ENCODE results near the gene PLA2G2C. TPM values are rescaled to one million over a fixed set of nuclear protein-coding genes. Genes with fewer than 3 reads are reported as not detected.
"Not testable (repeated sequence)": the region's sequence is repeated elsewhere in the genome, so short reads cannot be mapped to it uniquely, and the experiment has no call there.

PLA2G2C gene
- polyA plus RNA-seq, 3 donors: 0.15 TPM; not detected in 2

DNA sequence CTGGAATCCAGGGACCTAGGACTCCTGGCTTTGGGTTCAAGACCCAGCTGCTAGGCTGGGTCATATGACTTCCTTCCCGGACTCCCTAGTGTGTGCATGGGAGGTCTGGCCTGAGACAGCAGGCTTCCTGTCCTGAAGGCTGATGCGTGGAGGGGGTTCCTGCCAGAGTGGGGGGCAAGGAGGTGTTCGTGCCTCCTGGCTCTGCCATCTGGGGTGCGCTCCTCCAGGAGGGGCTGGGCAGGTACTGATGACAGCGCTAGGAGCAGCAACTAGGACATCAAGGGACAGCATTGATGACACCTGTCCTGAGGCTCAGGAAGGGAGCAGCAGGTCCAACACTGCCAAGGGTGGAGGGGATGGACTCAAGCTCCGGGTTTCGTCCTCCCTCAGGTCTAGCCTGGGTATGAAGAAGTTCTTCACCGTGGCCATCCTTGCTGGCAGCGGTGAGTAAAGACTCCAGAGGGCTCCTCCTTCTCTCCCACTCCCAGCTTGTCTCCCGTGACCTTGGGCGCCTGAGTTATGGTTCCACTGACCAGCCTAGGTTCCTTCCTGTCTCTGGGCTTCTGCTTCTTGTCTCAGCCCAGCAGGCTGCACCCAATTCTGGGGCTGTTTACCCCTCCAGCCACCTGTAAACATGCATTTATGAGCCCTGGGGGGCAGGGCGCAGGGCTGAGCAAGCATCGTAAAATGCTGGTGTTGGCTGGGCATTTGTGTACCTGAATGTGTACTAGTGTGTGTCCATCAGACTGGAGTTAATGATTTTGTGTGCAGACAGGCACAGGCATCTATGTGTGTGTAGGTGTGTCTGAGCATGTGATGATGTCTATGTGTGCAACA is 46.3 kb downstream of the PLA2G2C start:
- DNase-seq (ENCODE audit: low read depth in 3 of 3, low spot score in 2 of 3): no peak

DNA sequence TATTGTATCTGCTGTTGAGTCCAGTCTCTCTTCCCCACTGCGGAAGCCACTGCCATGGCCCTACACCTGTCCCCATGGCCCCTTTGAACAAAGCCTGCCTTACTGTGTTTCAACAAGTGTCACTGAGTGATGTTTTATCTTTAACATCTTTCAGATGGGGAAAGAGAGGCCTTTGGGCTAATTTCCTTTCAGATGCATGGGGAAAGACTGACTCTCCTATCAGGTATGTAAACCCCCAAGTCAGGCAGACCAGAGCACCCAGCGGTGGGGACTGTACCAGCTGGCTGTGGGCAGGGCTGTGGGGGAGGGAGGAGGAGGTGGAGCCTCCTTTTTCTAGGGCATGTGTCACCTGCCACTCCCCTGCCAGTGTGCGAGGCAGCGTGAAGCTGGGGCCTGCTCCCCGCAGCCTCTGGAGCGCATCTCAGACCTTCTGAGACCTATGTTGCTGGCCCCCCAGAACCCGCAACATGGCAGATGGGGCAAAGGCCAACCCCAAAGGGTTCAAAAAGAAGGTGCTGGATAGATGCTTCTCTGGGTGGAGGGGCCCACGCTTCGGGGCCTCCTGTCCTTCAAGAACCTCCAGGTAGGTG is 47.3 kb downstream of the PLA2G2C start, which contains the start of gene PLA2G2F:
TSS of gene PLA2G2F (plus strand) at position 363 of the 590 bp plus-strand sequence. CDS start at position 468, 105 bp downstream.
- no peak for DNase-seq (ENCODE audit: low read depth in 3 of 3, low spot score in 2 of 3)

DNA sequence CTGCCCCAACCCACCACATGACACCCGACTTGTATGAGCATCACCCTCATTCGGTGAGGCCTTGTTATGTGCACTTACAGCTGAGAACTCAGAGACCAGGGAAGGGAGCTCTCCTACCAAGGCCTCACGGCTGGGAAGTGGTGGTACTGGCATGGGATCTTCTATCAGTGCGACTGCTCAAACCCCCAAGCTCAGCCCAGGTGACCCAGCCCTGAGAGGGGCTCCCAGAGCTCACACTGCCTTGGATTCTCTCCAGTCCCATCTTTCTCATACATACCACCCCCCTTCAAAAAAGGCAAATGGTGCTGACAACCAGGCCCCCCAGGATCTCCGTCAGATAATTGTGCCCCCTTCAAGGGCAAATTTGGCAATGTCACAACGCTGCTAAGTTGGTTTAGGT is 48.0 kb downstream of the PLA2G2C start:
- DNase-seq (ENCODE audit: low read depth in 3 of 3, low spot score in 2 of 3): no peak

DNA sequence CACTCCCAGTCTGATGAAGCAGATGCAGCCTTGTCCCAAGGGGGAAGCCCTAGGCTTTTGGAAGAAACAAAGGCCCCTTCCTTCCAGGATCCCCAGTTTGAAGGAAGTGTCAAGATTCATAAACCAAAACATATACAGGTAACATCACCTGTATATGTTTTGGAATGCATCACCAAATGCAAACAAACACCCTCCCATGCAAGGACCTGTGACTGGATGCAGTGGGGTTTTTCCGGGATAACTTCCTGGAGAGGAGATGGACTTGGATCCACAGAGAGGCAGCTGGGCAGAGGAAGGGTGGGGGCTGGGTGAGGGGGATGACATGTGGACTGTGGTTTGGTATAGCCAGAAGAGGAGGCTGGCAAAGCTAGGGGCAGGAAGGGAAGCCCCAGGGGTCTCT is 48.7 kb downstream of the PLA2G2C start:
- no peak for DNase-seq (ENCODE audit: low read depth in 3 of 3, low spot score in 2 of 3)

DNA sequence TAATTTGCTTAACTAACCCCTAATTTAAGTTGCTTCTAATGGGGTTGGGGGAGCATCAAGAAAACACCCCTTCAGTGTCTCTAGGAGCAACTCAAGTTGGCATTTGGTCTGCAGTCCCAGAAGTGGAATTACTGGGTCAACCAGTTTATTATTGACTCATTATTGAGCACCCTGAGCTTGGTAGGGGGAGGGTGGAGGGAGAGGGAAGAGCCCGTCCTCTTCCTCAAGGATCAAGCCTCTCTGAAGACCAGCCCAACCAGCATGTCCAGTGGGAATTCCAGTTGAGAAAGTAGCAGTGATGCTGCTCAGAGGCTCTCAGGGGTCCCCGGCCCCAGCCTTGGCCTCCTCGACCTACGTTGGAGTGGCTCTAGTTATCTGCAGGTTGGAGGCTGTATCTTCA is 49.3 kb downstream of the PLA2G2C start:
- no peak for DNase-seq (ENCODE audit: low read depth in 3 of 3, low spot score in 2 of 3)

DNA sequence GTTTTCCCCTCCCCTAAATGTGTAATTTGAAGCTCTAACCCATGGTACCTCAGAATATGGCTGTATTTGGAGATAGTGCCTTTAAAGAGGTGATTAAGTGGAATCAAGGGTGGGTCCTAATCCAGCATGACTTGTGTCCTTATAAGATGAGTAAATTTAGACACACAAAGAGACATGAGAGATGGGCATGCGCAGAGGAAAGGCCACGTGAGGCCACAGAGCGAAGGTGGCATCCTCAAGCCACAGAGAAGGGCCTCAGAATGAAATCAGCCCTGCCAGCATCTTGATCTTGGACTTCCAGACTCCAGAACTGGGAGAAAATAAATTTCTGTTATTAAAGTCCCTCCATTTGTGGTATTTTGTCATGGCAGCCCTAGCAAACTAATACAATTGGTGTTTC is 50.1 kb downstream of the PLA2G2C start:
- DNase-seq (ENCODE audit: low read depth in 3 of 3, low spot score in 2 of 3): no peak

DNA sequence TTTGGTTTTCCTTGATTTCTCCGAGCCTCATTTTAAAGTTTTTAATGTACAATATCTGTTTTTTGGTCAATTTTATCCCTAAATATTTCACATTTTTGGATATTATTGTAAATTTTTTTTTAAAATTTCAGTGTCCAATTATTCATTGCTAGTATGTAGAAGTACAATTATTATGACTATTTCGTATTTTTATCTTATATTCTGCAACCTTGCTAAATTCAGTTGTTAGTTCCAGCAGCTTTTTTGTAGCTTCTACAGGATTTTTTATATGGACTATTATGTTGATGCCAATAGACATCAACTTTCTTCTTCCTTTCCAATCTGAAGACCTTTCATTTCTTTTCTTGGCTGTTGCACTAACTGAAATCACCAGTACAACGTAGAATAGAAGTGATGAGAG is 51.3 kb downstream of the PLA2G2C start:
- no peak for DNase-seq (ENCODE audit: low read depth in 3 of 3, low spot score in 2 of 3)

DNA sequence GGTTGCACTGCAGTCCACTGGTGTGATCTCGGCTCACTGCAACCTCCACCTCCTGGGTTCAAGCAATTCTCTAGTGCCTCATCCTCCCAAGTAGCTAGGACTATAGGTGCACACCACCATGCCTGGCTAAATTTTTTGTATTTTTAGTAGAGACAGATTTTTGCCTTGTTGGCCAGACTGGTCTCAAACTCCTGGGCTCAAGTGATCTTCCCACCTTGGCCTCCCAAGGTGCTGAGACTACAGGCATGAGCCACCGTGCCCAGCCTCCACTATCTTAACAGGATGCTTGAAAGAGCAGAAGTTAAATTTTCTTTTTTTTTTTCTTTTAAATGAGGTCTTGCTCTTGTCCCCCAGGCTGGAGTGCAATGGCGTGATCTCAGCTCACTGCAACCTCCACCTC is 55.8 kb downstream of the PLA2G2C start:
- DNase-seq (ENCODE audit: low read depth in 3 of 3, low spot score in 2 of 3): not testable (repeated sequence)

DNA sequence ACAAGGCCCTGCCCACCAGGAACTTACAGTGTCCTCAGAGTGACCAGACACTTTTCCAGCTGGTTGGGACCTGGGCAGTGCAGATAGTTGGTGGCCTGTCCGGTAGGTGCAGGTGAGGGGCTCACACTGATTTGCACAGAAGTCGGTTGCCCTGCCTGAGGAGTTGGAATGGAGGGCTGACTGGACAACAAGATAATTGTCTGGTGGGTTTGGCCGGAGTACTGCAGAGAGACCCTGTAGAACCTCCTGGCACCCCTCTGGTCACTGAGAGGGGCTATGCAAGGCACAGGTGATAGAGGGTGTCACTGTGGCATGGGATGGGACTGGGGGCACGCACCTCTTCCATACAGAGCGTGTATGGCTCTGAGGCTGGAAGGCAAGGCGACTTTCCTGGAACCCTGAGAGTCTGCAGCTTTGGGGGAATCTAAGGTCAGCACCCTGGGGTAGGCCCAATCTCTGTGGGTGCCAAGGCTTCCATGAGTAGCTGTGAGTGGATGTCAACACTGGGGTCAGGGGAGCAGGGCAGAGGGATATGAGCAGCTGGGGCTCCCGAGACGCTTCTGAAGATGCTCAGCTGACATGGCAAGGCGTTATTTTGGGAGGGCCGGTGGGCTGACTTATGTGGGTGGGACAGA is 59.4 kb downstream of the PLA2G2C start:
- DNase-seq (ENCODE audit: low read depth in 3 of 3, low spot score in 2 of 3): no peak

DNA sequence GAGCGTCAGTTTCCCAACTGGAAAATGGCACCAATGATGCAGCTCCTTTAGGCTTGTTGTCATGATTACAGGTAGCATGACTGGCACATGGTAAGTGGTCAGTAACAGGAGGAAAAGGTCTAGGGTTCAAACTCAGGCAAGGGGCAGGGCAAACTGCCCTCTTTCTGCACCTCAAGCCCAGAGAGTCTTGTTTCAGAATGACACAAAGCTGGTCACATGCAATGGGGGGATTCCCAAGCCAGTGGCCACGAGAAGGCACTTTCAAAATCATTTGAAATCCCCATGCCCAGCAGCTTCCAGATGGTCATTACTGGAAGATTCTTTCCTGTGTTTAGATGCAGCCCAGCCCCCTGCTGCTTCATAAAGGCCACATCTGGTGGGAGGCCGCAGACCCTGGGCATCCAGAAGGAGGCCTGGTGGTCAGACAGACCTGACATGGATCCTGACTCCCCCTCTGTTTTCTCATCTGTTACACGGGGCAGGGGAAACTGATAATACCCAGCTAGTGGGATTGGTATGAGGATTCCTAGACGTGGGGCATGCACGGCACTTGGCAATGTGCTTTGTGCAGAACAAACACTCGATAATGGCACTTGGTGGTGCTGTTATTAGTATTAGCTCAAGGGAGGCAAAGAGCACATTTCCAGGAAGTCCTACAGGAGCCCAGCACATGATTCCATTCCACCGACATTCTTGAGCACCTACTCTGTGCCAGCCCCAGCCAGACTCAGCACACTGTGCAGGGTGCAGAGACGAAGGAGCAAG is 60.1 kb downstream of the PLA2G2C start:
- no peak for DNase-seq (ENCODE audit: low read depth in 3 of 3, low spot score in 2 of 3)

DNA sequence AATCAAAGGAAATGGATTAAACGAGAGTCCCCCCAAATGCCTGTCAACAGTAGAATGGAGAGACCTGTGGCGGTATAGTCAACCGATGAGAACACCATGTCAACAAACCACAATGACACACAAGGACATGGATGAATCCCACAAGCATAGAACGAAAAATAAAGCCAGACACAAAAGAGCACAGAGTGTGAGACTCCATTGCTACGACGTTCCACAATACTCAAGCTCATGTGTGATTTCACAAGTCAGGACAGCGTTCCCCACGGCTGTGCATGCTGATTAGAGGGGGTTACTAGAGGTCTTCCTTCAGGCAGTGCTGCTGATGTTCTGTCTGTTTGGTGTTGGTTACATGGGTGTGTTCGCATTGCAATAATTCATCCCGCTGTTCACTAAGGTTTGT is 61.2 kb downstream of the PLA2G2C start:
- no peak for DNase-seq (ENCODE audit: low read depth in 3 of 3, low spot score in 2 of 3)

DNA sequence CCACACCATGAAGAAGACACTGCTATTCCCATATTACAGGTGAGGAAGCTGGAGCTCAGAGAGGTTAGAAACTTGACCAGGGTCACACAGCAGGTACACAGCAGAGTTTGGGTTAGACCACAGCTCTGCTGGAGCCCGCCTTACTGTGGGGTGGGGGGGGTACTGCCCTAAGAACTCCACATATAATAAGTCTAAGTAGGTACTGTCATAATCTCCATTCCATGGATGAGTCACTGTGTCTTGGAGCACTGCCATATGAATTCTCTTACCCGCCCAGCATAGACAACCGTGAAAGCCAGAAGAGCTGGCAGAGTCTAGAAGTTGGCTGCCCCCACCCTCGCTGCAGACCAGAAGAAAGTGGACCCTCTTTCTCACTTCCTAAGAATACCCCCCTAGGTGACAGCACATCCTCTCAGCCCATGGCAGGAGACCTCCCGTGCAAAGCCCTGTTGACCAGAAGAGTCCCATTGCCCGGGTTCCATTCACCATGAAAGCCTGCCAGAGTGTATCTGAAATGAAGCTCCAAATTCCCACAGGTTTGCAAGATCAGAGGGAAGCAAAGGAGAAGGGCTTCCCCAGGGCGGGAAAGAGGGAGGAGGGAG is 61.8 kb downstream of the PLA2G2C start:
- no peak for DNase-seq (ENCODE audit: low read depth in 3 of 3, low spot score in 2 of 3)

DNA sequence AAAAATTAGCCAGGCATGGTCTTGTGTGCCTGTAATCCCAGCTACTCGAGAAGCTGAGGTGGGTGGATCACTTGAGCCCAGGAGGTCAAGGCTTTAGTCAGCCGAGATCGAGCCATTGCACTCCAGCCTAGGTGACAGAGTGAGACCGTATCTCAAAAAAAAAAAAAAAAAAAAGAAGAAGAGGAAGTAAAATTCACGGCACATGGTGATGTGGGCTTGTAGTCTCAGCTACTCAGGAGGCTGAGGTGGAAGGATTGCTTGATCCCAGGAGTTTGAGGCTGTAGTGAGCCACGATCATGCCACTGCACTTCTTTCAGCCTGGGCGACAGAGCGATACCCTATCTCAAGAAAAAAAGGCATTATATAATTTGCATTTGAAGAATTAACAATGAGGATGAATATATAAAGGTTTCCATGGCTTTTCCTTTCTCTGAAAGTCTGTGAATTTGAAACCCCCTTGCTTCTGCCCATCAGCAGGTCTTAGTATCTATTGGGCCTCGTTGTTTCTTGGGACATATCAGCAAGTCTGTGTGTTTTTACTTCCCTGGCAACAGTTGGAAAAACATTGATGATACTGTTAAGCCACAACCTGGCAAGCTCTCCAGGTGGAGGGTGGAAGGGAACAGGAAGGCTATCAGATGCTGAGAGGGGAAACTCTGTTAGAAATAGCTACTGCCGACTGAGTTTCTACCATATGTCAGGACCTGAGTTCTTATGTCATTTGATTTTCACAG is 62.4 kb downstream of the PLA2G2C start:
- no peak for DNase-seq (ENCODE audit: low read depth in 3 of 3, low spot score in 2 of 3)

DNA sequence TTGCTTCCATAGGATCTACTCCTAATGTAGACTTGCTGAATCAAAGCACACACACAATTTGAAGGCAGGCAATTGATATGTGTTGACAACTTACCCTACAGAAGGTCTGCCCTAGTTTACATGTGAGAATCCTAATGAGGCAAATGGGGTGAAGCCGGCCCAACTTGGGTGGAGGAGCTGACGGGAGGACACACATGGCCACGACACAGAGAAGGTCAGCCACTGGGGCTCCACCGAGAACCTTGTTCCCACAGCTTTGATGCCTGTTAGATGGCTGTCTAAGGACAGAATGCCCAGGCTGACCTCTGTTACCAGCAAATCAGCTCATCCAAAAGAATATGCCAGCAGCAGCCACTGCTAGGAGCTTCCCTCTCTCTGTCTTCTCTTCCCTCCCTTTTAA is 65.5 kb downstream of the PLA2G2C start:
- DNase-seq (ENCODE audit: low read depth in 3 of 3, low spot score in 2 of 3): no peak

DNA sequence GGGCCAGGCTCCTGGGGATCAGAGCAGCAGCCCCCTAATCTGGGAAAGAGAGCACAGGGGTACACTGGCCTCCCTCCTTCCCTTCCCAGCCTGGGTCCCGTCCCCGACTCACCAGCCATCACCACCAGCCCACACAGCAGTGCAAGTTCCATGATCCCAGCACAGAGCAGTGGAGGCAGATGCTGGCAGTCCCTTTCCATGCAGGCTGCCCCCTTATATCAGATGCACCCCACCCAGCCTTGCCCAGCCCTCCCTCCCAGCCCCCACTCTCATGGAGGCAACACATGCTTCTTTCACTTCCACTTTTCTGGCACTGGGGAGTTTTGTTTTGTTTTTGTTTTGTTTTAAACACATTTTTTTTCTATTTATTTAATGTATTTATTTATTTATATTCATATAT is 67.0 kb downstream of the PLA2G2C start, which contains the start of gene PLA2G2D:
TSS of gene PLA2G2D (minus strand) at position 190 of the 400 bp plus-strand sequence. CDS start at position 152, 38 bp downstream.
- no peak for DNase-seq (ENCODE audit: low read depth in 3 of 3, low spot score in 2 of 3)

DNA sequence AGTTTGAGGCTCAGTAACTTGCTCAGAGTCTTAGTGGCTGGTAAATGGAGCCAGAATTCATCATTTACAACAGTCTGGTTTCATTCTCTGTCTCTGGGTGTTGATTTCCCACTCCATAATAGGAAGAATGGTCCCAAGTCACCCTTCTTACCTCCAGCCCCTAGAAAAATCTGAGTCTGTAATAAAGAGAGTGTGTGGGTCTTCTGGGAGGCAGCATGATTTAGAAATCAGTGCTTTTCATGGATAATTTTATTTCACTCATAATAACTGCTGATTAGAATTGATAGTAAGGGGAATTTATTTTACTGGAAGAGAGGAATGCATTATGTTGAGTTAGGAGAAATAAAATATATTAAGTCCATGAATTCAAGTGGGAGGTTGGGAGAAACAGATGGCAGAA is 69.1 kb downstream of the PLA2G2C start:
- no peak for DNase-seq (ENCODE audit: low read depth in 3 of 3, low spot score in 2 of 3)

DNA sequence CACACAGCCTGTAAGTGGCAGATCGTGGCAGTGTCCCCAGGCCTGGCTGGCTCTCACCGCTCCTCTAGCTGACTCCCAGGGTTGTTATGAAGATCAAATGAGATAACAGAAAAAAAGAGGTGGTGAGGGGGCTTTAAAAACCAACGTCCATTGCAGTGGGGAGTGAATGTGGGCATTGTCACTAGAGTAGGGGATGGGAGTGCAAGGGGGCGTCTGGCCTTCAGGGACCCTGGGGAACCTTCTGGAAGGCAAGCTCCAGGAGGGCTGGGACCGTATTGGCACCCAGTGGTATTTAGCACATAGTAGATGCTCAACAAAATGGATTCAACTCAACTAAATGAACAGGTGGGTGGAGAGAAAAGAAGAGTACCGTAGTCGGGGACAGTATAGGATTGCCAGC is 70.4 kb downstream of the PLA2G2C start:
- DNase-seq (ENCODE audit: low read depth in 3 of 3, low spot score in 2 of 3): no peak

DNA sequence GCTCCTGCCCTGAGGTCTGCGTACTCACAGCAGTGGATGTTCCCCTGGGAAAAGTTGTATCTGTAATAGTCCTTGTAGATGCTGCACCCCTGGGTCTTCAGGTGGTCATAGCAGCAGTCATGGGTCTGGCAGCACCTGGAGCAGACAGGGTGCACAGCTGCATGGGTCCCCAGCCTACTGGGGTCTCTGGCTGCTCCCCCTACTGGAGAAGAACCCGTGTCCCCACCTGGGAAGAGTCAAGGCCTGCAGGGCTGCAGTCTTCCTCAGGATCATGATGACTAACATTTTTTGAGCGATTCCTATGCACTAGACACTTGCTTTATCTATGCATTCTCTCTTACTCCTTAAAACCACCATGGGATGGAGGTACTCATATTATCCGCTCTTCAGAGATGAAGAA is 70.8 kb downstream of the PLA2G2C start:
- no peak for DNase-seq (ENCODE audit: low read depth in 3 of 3, low spot score in 2 of 3)

DNA sequence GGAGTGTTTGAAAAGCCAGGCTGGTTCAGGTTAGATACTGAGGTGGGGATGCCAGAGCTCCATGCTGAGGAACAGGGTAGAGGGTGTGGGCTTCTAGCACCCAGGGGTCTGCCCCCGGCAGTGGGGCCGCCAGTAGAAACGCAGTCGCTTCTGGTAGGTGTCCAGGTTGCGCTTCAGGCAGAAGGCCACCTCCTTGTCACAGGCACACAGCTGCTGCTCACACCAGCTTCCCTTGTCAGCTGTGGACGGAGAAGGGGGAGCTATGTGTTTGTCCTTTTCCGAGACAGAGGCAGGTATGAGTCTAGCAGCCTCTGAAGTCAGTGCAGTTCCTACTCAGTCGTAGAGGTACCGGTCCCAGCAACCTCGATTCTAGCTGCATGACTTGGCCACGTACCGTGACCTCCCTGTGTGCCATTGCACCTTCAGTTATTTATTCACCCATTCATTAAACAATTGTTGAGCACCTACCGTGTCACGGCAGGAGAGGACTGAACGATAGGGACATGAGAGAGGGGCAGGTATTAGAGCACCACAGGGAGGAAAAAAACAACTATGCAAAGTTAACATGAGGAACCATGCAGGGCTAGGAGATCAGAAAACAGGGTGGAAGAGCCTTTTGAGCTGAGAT is 72.2 kb downstream of the PLA2G2C start:
- no peak for DNase-seq (ENCODE audit: low read depth in 3 of 3, low spot score in 2 of 3)
